HEK293 (cell line): ENCODE results near the gene ART1.
A peak's percentile ranks its signal among the peaks of the same experiment; 100 is the strongest.

ENCODE experiments used
- BCL11B ChIP-seq: fragments of 450-650 bp; formaldehyde crosslinking; IDR thresholded peaks from 2 replicates; pipeline ENCODE4 v1.5.1; 2016; ENCODE audit warnings: low read depth, missing biosample characterization, missing genetic modification characterization
- EGR2 ChIP-seq: fragments of 450-650 bp; formaldehyde crosslinking; IDR thresholded peaks from 2 replicates; pipeline ENCODE4 v1.5.1; 2016; ENCODE audit warnings: low read depth, missing biosample characterization, missing genetic modification characterization
- GLI4 ChIP-seq: fragments of 450-650 bp; formaldehyde crosslinking; IDR thresholded peaks from 2 replicates; pipeline ENCODE4 v1.5.1; 2016; ENCODE audit warnings: missing biosample characterization, missing genetic modification characterization
- HOXA7 ChIP-seq: sonication (generic); formaldehyde crosslinking; IDR thresholded peaks from 2 replicates; pipeline ENCODE4 v1.8.1; 2022; ENCODE audit warnings: missing genetic modification reagents, borderline replicate concordance
- HOXD13 ChIP-seq: sonication (generic); formaldehyde crosslinking; IDR thresholded peaks from 2 replicates; pipeline ENCODE4 v1.8.0; 2022; ENCODE audit warnings: missing genetic modification reagents, borderline replicate concordance
- KLF8 ChIP-seq: fragments of 450-650 bp; formaldehyde crosslinking; IDR thresholded peaks from 2 replicates; pipeline ENCODE4 v1.5.1; 2016; ENCODE audit warnings: missing biosample characterization, missing genetic modification characterization
- KLF9 ChIP-seq: fragments of 450-650 bp; formaldehyde crosslinking; IDR thresholded peaks from 2 replicates; pipeline ENCODE4 v1.5.1; 2016; ENCODE audit warnings: missing biosample characterization, missing genetic modification characterization, low read depth
- REST ChIP-seq: fragments of 450-650 bp; formaldehyde crosslinking; IDR thresholded peaks from 2 replicates; pipeline ENCODE4 v1.5.1; 2016; ENCODE audit warnings: missing biosample characterization, missing genetic modification characterization
- SALL2 ChIP-seq: fragments of 450-650 bp; formaldehyde crosslinking; IDR thresholded peaks from 2 replicates; pipeline ENCODE4 v1.5.0; 2017; ENCODE audit warnings: missing biosample characterization, mild to moderate bottlenecking, missing genetic modification characterization, borderline replicate concordance
- SCRT2 ChIP-seq: fragments of 450-650 bp; formaldehyde crosslinking; IDR thresholded peaks from 2 replicates; pipeline ENCODE4 v1.5.1; 2016; ENCODE audit warnings: missing biosample characterization, missing genetic modification characterization
- SETDB1 ChIP-seq: IDR thresholded peaks from one replicate; pipeline ENCODE4 v1.6.1; 2017; ENCODE audit warnings: mild to moderate bottlenecking, low read length, moderate library complexity, mixed read lengths; ENCODE audit not compliant: insufficient read length
- ZBTB17 ChIP-seq: fragments of 450-650 bp; formaldehyde crosslinking; IDR thresholded peaks from 2 replicates; pipeline ENCODE4 v1.5.1; 2016; ENCODE audit warnings: missing biosample characterization, missing genetic modification characterization
- ZBTB8A ChIP-seq: fragments of 450-650 bp; formaldehyde crosslinking; IDR thresholded peaks from 2 replicates; pipeline ENCODE4 v1.5.1; 2016; ENCODE audit warnings: missing biosample characterization, missing genetic modification characterization
- ZFHX2 ChIP-seq: fragments of 450-650 bp; formaldehyde crosslinking; conservative IDR thresholded peaks from 2 replicates; pipeline ENCODE4 v1.5.1; 2016; ENCODE audit warnings: missing biosample characterization, missing genetic modification characterization
- ZNF132 ChIP-seq: fragments of 450-650 bp; formaldehyde crosslinking; IDR thresholded peaks from 2 replicates; pipeline ENCODE4 v1.5.1; 2017; ENCODE audit warnings: missing biosample characterization, missing genetic modification characterization, borderline replicate concordance
- ZNF155 ChIP-seq: fragments of 450-650 bp; formaldehyde crosslinking; IDR thresholded peaks from 2 replicates; pipeline ENCODE4 v1.5.1; 2016; ENCODE audit warnings: missing biosample characterization, missing genetic modification characterization
- ZNF174 ChIP-seq: fragments of 450-650 bp; formaldehyde crosslinking; IDR thresholded peaks from 2 replicates; pipeline ENCODE4 v1.5.0; 2017; ENCODE audit warnings: missing biosample characterization, mild to moderate bottlenecking, missing genetic modification characterization
- ZNF214 ChIP-seq: fragments of 450-650 bp; formaldehyde crosslinking; IDR thresholded peaks from 2 replicates; pipeline ENCODE4 v1.5.1; 2017; ENCODE audit warnings: missing biosample characterization, mild to moderate bottlenecking, missing genetic modification characterization, borderline replicate concordance
- ZNF221 ChIP-seq: fragments of 450-650 bp; formaldehyde crosslinking; IDR thresholded peaks from 2 replicates; pipeline ENCODE4 v1.5.1; 2017; ENCODE audit warnings: missing biosample characterization, missing genetic modification characterization, borderline replicate concordance
- ZNF223 ChIP-seq: fragments of 450-650 bp; formaldehyde crosslinking; IDR thresholded peaks from 2 replicates; pipeline ENCODE4 v1.5.1; 2016; ENCODE audit warnings: missing biosample characterization, missing genetic modification characterization
- ZNF239 ChIP-seq: fragments of 450-650 bp; formaldehyde crosslinking; IDR thresholded peaks from 2 replicates; pipeline ENCODE4 v1.5.1; 2016; ENCODE audit warnings: missing biosample characterization, missing genetic modification characterization
- ZNF302 ChIP-seq: fragments of 450-650 bp; formaldehyde crosslinking; IDR thresholded peaks from 2 replicates; pipeline ENCODE4 v1.5.1; 2016; ENCODE audit warnings: missing biosample characterization, missing genetic modification characterization, low read depth
- ZNF404 ChIP-seq: fragments of 450-650 bp; formaldehyde crosslinking; IDR thresholded peaks from 2 replicates; pipeline ENCODE4 v1.5.1; 2017; ENCODE audit warnings: missing biosample characterization, missing genetic modification characterization
- ZNF433 ChIP-seq: fragments of 450-650 bp; formaldehyde crosslinking; IDR thresholded peaks from 2 replicates; pipeline ENCODE4 v1.5.1; 2016; ENCODE audit warnings: missing biosample characterization, missing genetic modification characterization, low read depth
- ZNF596 ChIP-seq: fragments of 450-650 bp; IDR thresholded peaks from 2 replicates; pipeline ENCODE4 v1.5.0; 2018; ENCODE audit warnings: missing biosample characterization, mild to moderate bottlenecking, missing genetic modification characterization, moderate library complexity
- ZNF600 ChIP-seq: fragments of 450-650 bp; formaldehyde crosslinking; IDR thresholded peaks from 2 replicates; pipeline ENCODE4 v1.5.1; 2016; ENCODE audit warnings: missing biosample characterization, missing genetic modification characterization
- ZNF624 ChIP-seq: fragments of 450-650 bp; formaldehyde crosslinking; IDR thresholded peaks from 2 replicates; pipeline ENCODE4 v1.5.1; 2017; ENCODE audit warnings: missing biosample characterization, missing genetic modification characterization
- ZNF629 ChIP-seq: fragments of 450-650 bp; formaldehyde crosslinking; IDR thresholded peaks from 2 replicates; pipeline ENCODE4 v1.5.1; 2017; ENCODE audit warnings: missing biosample characterization, missing genetic modification characterization
- ZNF654 ChIP-seq: fragments of 450-650 bp; formaldehyde crosslinking; IDR thresholded peaks from 2 replicates; pipeline ENCODE4 v1.5.1; 2016; ENCODE audit warnings: low read depth, missing biosample characterization, missing genetic modification characterization
- ZNF670 ChIP-seq: fragments of 450-650 bp; formaldehyde crosslinking; IDR thresholded peaks from 2 replicates; pipeline ENCODE4 v1.5.1; 2016; ENCODE audit warnings: missing biosample characterization, missing genetic modification characterization, low read depth
- ZNF785 ChIP-seq: fragments of 450-650 bp; formaldehyde crosslinking; IDR thresholded peaks from 2 replicates; pipeline ENCODE4 v1.5.1; 2016; ENCODE audit warnings: missing biosample characterization, missing genetic modification characterization
- ZNF837 ChIP-seq: fragments of 450-650 bp; formaldehyde crosslinking; IDR thresholded peaks from 2 replicates; pipeline ENCODE4 v1.5.1; 2016; ENCODE audit warnings: missing biosample characterization, missing genetic modification characterization
- ZSCAN16 ChIP-seq: fragments of 450-650 bp; formaldehyde crosslinking; IDR thresholded peaks from 2 replicates; pipeline ENCODE4 v1.5.1; 2016; ENCODE audit warnings: missing biosample characterization, missing genetic modification characterization
- TF ChIP-seq, protein P1 (sequence below): fragments of 450-650 bp; IDR thresholded peaks from 2 replicates; pipeline ENCODE4 v1.5.1; 2018; ENCODE audit warnings: missing biosample characterization, missing genetic modification characterization
- TF ChIP-seq, protein P2 (sequence below): fragments of 450-650 bp; formaldehyde crosslinking; IDR thresholded peaks from 2 replicates; pipeline ENCODE4 v1.5.1; 2016; ENCODE audit warnings: missing biosample characterization, missing genetic modification characterization, low read depth

Gene ART1

DNA sequence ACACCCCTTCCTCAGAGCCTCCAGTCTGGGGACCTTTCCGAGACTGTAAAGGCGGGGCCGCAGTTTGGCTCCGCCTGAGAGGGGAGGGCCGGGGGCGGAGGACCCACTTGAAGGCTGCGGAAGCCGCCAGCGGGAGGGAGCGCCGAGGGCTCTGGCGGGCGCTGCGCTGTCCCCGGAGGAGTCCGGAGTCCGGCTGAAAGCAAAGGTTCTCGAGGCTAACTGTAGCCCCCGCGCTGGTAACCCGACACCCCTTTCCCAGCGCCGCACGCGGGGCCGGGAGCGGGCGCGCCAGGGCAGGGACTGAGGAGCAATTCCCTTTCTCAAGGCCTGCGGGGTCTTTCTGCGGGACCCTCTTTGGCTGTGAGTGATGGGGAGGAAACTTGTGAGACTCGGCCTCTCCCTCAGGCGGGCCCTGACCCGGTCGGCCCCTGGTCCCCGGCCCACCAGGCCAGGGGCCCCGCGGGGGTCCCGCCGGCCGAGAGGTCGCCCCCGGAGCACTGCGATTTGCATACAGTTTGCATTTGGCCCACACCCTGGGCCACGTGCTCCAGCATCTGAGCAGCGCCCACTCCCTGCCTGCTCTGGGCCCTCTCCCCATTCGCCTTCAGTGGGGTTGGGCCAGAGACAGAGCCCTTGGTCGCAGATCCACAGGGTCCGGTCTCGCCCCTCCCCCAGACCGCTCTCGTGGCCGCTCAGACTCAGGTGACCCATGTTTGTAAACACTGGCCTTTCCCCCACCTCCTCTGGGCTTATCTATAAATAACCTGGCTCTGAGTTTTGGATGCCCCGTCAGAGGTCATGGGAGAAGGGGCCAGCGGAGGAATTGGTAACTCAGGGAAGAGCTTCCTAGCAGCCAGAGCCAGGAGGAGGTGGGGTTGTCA lies 2.6 kb upstream of the ART1 start (continued):
- no peak; the same call in 1 of the 2 replicates for TF ChIP-seq REST (tag by site-specific recombination)
- no peak for TF ChIP-seq ZNF174 (tag by site-specific recombination)
- TF ChIP-seq ZNF155 (tag by site-specific recombination): no peak
- TF ChIP-seq SETDB1: no peak
- no peak for TF ChIP-seq ZNF302 (tag by site-specific recombination)
- TF ChIP-seq ZNF596 (tag by site-specific recombination): no peak
- TF ChIP-seq ZNF654: no peak
- no peak for TF ChIP-seq ZNF223 (tag by site-specific recombination)
- TF ChIP-seq KLF8 (tag by site-specific recombination): 0 out of 2 replicates have a peak, but pooled peaks have one; percentile 12
- no peak for TF ChIP-seq ZNF785 (tag by site-specific recombination)
- TF ChIP-seq ZNF404 (tag by site-specific recombination): no peak
- TF ChIP-seq ZNF629 (tag by site-specific recombination): 0 out of 2 replicates have a peak, but pooled peaks have one; percentile 18
- no peak for TF ChIP-seq ZSCAN16 (tag by site-specific recombination)
- peak; percentile 24 for TF ChIP-seq KLF9 (tag by site-specific recombination)
- TF ChIP-seq, protein P1, sequence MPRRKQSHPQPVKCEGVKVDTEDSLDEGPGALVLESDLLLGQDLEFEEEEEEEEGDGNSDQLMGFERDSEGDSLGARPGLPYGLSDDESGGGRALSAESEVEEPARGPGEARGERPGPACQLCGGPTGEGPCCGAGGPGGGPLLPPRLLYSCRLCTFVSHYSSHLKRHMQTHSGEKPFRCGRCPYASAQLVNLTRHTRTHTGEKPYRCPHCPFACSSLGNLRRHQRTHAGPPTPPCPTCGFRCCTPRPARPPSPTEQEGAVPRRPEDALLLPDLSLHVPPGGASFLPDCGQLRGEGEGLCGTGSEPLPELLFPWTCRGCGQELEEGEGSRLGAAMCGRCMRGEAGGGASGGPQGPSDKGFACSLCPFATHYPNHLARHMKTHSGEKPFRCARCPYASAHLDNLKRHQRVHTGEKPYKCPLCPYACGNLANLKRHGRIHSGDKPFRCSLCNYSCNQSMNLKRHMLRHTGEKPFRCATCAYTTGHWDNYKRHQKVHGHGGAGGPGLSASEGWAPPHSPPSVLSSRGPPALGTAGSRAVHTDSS (tag by site-specific recombination): no peak
- TF ChIP-seq ZBTB8A (tag by site-specific recombination): peak; percentile 88
- no peak for TF ChIP-seq ZNF221 (tag by site-specific recombination)
- no peak for TF ChIP-seq BCL11B (tag by site-specific recombination)
- peak; percentile 68; the same call in 1 of the 2 replicates for TF ChIP-seq ZNF600
- no peak for TF ChIP-seq SALL2 (tag by site-specific recombination)
- no peak for TF ChIP-seq HOXD13 (CRISPR knock-in tag)
- TF ChIP-seq ZNF132 (tag by site-specific recombination): no peak
- peak; percentile 26 for TF ChIP-seq EGR2
- no peak for TF ChIP-seq SCRT2 (tag by site-specific recombination)
- TF ChIP-seq ZFHX2 (tag by site-specific recombination): peak; percentile 75
- TF ChIP-seq ZNF214 (tag by site-specific recombination): no peak
- TF ChIP-seq HOXA7 (CRISPR knock-in tag): no peak
- TF ChIP-seq GLI4: no peak
- no peak for TF ChIP-seq ZNF433 (tag by site-specific recombination)
- no peak for TF ChIP-seq ZNF837 (tag by site-specific recombination)
- TF ChIP-seq ZNF624 (tag by site-specific recombination): no peak
- no peak for TF ChIP-seq ZNF239
- no peak for TF ChIP-seq ZNF670 (tag by site-specific recombination)
- TF ChIP-seq, protein P2, sequence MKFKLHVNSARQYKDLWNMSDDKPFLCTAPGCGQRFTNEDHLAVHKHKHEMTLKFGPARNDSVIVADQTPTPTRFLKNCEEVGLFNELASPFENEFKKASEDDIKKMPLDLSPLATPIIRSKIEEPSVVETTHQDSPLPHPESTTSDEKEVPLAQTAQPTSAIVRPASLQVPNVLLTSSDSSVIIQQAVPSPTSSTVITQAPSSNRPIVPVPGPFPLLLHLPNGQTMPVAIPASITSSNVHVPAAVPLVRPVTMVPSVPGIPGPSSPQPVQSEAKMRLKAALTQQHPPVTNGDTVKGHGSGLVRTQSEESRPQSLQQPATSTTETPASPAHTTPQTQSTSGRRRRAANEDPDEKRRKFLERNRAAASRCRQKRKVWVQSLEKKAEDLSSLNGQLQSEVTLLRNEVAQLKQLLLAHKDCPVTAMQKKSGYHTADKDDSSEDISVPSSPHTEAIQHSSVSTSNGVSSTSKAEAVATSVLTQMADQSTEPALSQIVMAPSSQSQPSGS (tag by site-specific recombination): no peak
- peak; percentile 84 for TF ChIP-seq ZBTB17 (tag by site-specific recombination)
